GM12878 (cell line): ENCODE measurements around the gene GANAB. TPM values are rescaled to one million over a fixed set of nuclear protein-coding genes. Genes with fewer than 3 reads are reported as not detected.

ENCODE experiments used
- ATAC-seq: fragments of 200-7000 bp; cut with Tn5 transposase; 3 replicates; pipeline ENCODE4 v1.9.1; 2020; ENCODE audit warnings: mild to moderate bottlenecking, moderate library complexity
- BruUV-seq: library from RNA; stranded (reverse); fragments of 400-500 nt; replicated peaks from 2 replicates; lab custom pipeline; 2021; lab: Mats Ljungman, UMichigan
- CTCF ChIA-PET: fragments of 300-600 bp; sonication (Branson Sonifier 250); formaldehyde crosslinking; extraction: SDS; loops from one replicate; lab custom pipeline; 2021; ENCODE audit warnings: inconsistent platforms; lab: Yijun Ruan, JAX
- POLR2A ChIA-PET: fragments of 350-600 bp; formaldehyde crosslinking; extraction: SDS; loops from one replicate; lab custom pipeline; 2021; ENCODE audit warnings: inconsistent platforms; lab: Charles Lee
- RAD21 ChIA-PET: fragments of 300-600 bp; sonication (Branson Sonifier 250); formaldehyde crosslinking; loops from one replicate; lab custom pipeline; 2023; ENCODE audit warnings: antibody characterized with exemption; ENCODE audit not compliant: unreplicated experiment; lab: Charles Lee
- SMC1A ChIA-PET: fragments of 300-600 bp; sonication (Branson Sonifier 250); formaldehyde crosslinking; loops from one replicate; lab custom pipeline; 2023; ENCODE audit not compliant: unreplicated experiment, uncharacterized antibody; lab: Charles Lee
- DNase-seq: peaks from one replicate; pipeline ENCODE4 v3.0.0-alpha.2; 2011; ENCODE audit warnings: low read depth, low spot score
- FAIRE-seq: peaks from 3 replicates; lab custom pipeline; 2011; peaks lifted over from hg19 to GRCh38; lab: Jason Lieb, UNC
- H2AFZ ChIP-seq: 2 replicates; pipeline ENCODE4 v1.6.0; 2011; ENCODE audit warnings: low read depth, low read length, control low read depth; ENCODE audit not compliant: control insufficient read depth
- H3K27ac ChIP-seq: 2 replicates; pipeline ENCODE4 v1.5.1; 2011; ENCODE audit warnings: control low read depth; ENCODE audit not compliant: control insufficient read depth, insufficient read depth
- H3K27me3 ChIP-seq, 2 experiments: replicated peaks in 1 of 2; 2 replicates each; pipeline versions ENCODE4 v1.6.0 to v1.6.1; 2011; ENCODE audit warnings: low read length in 1 of 2; ENCODE audit not compliant: control insufficient read depth in 2 of 2, insufficient read depth in 2 of 2
- H3K36me3 ChIP-seq, 2 experiments: 2 replicates each; pipeline ENCODE4 v1.5.1; 2011; ENCODE audit warnings: low read length in 1 of 2; ENCODE audit not compliant: control insufficient read depth in 2 of 2, insufficient read depth in 2 of 2
- H3K4me1 ChIP-seq: 2 replicates; pipeline ENCODE4 v1.6.1; 2011; ENCODE audit warnings: mild to moderate bottlenecking, low read length, moderate library complexity, mixed read lengths; ENCODE audit not compliant: control insufficient read depth, insufficient read depth
- H3K4me2 ChIP-seq: 2 replicates; pipeline ENCODE4 v1.6.0; 2011; ENCODE audit warnings: control low read depth; ENCODE audit not compliant: control insufficient read depth, insufficient read depth
- H3K4me3 ChIP-seq: fragments of 200-600 bp; sonication (generic); 2 replicates; pipeline ENCODE4 v1.5.1; 2016
- H3K79me2 ChIP-seq: 2 replicates; pipeline ENCODE4 v1.6.0; 2011; ENCODE audit warnings: low read length; ENCODE audit not compliant: control insufficient read depth, insufficient read depth
- H3K9ac ChIP-seq: 2 replicates; pipeline ENCODE4 v1.8.0; 2011; ENCODE audit warnings: low read length, control low read depth, mixed read lengths; ENCODE audit not compliant: control insufficient read depth, insufficient read depth
- H3K9me3 ChIP-seq: replicated peaks from 3 replicates; pipeline ENCODE4 v1.5.1; 2011; ENCODE audit warnings: mild to moderate bottlenecking, low read length; ENCODE audit not compliant: control insufficient read depth, insufficient read depth
- H4K20me1 ChIP-seq: 2 replicates; pipeline ENCODE4 v1.6.0; 2011; ENCODE audit not compliant: control insufficient read depth, insufficient read depth
- BCL3 ChIP-seq: IDR thresholded peaks from 2 replicates; pipeline ENCODE4 v1.6.1; 2011; ENCODE audit warnings: borderline replicate concordance, low read depth, mild to moderate bottlenecking, moderate library complexity, low read length; ENCODE audit not compliant: insufficient read depth, poor library complexity, severe bottlenecking
- CBFB ChIP-seq: IDR thresholded peaks from 2 replicates; pipeline ENCODE4 v1.6.1; 2016; ENCODE audit warnings: antibody characterized with exemption, low read depth
- MEF2A ChIP-seq: IDR thresholded peaks from 2 replicates; pipeline ENCODE4 v1.6.1; 2011; ENCODE audit warnings: low read depth, mild to moderate bottlenecking, low read length, moderate library complexity; ENCODE audit not compliant: insufficient read depth
- NR2F1 ChIP-seq: fragments of 450-650 bp; conservative IDR thresholded peaks from 2 replicates; pipeline ENCODE4 v1.6.1; 2017; ENCODE audit warnings: mild to moderate bottlenecking
- NRF1 ChIP-seq: conservative IDR thresholded peaks from 2 replicates; pipeline ENCODE4 v1.6.1; 2011; ENCODE audit warnings: mild to moderate bottlenecking, low read depth, low read length, improper control_type of control experiment
- PBX3 ChIP-seq: IDR thresholded peaks from 2 replicates; pipeline ENCODE4 v1.6.1; 2011; ENCODE audit warnings: mild to moderate bottlenecking, low read depth, low read length, moderate library complexity; ENCODE audit not compliant: insufficient replicate concordance
- POLR2A ChIP-seq: IDR thresholded peaks from 2 replicates; pipeline ENCODE4 v1.6.1; 2011; ENCODE audit warnings: low read depth, mild to moderate bottlenecking, low read length
- RAD21 ChIP-seq: IDR thresholded peaks from 2 replicates; pipeline ENCODE4 v1.6.1; 2011; ENCODE audit warnings: mild to moderate bottlenecking, low read depth, low read length, moderate library complexity; ENCODE audit not compliant: insufficient read depth
- RELA ChIP-seq: fragments of 450-650 bp; IDR thresholded peaks from 2 replicates; pipeline ENCODE4 v1.8.0; 2014; ENCODE audit warnings: borderline replicate concordance; ENCODE audit not compliant: partially characterized antibody
- RUNX3 ChIP-seq: IDR thresholded peaks from 2 replicates; pipeline ENCODE4 v1.6.1; 2012; ENCODE audit warnings: low read length, inconsistent platforms
- SREBF1 ChIP-seq: IDR thresholded peaks from 2 replicates; pipeline ENCODE4 v1.6.1; 2012; ENCODE audit warnings: mild to moderate bottlenecking, low read length
- SREBF2 ChIP-seq: IDR thresholded peaks from 2 replicates; pipeline ENCODE4 v1.6.1; 2012; ENCODE audit warnings: mild to moderate bottlenecking, low read length
- SUZ12 ChIP-seq: fragments of 200-600 bp; sonication (generic); IDR thresholded peaks from one replicate; pipeline ENCODE4 v1.6.1; 2018; ENCODE audit warnings: antibody characterized with exemption, mild to moderate bottlenecking; ENCODE audit not compliant: unreplicated experiment
- ZBTB40 ChIP-seq: fragments of 450-650 bp; IDR thresholded peaks from 2 replicates; pipeline ENCODE4 v1.6.1; 2016; ENCODE audit warnings: mild to moderate bottlenecking, moderate library complexity, borderline replicate concordance
- ZNF274 ChIP-seq: IDR thresholded peaks from one replicate; pipeline ENCODE4 v1.8.0; 2011; ENCODE audit not compliant: insufficient read length, insufficient read depth
- WGBS: methylation state at CpG from one replicate; pipeline ENCODE4 v1.1.6; 2016; ENCODE audit warnings: low lambda C conversion rate; ENCODE audit not compliant: insufficient replicate concordance, insufficient coverage; ENCODE audit errors: missing lambda C conversion rate; 5-methylcytosine and 5-hydroxymethylcytosine counted together
- in situ Hi-C: fragments of 300-500 bp; cut with MboI; formaldehyde crosslinking; loops from 9 replicates; pipeline ENCODE4 v1.14.3; 2018; ENCODE audit warnings: mixed read lengths
- intact Hi-C: fragments of 100-400 bp; cut with micrococcal nuclease; formaldehyde crosslinking; loops from one replicate; pipeline ENCODE4 v1.14.2; 2022; ENCODE audit not compliant: unreplicated experiment
- polyA plus RNA-seq, 11 experiments: library from polyadenylated mRNA; depleted of rRNA in 4 of 11; unstranded in 6 of 11; stranded (reverse) in 5 of 11; fragments of >200 nt; fragmentation: Nextera tagmentation in 4 of 11; fragmentation: Illumina TruSeq in 1 of 11; extraction: Ambion mirVana in 4 of 11; extraction: Trizol in 1 of 11; gene quantifications; 1 replicate in 1 of 11; 2 replicates in 10 of 11; pipeline versions ENCODE4 v1.2.1 to v1.2.3, GENCODE V29; 2011 to 2016; ENCODE audit warnings: inconsistent platforms in 2 of 11, missing spikeins in 2 of 11, low read depth in 1 of 11
- total RNA-seq, 4 experiments: library from RNA; depleted of rRNA in 3 of 4; stranded (reverse); fragments of >200 nt in 3 of 4; fragmentation: Illumina TruSeq in 1 of 4; extraction: Trizol in 1 of 4; gene quantifications; 2 replicates each; pipeline versions ENCODE4 v1.2.1 to v1.2.3, GENCODE V29; 2013 to 2021

The GANAB gene
- total and polyA plus RNA-seq, 10 of the 15 experiments (the other 5 are each of a cell fraction or from before 2014, with no cell fraction given), result 4.5 to 175 (median 102) TPM

- peak overlapping the region; percentile 85 for H2AFZ ChIP-seq
- H3K4me3 ChIP-seq, result peak overlapping the region; percentile 94
- DNase-seq (no peak), ATAC-seq (peak; percentile 54), FAIRE-seq (no peak)
- intact Hi-C loops, result loop anchor here (5.0 kb wide), 1 partner anchor 60 kb away; the partner anchor contains the start of genes LBHD1 and UQCC3
- POLR2A ChIA-PET, result interaction anchor here (0.5 to 2.6 kb wide), 16 partner anchors 8 to 245 kb away, joined by 3 to 13 read pairs (median 5); partner anchors contain the start of genes B3GAT3, C11orf98, CSKMT and LBHD1
- no TSS peak for BruUV-seq
- CTCF ChIA-PET, result interaction anchor here (0.5 to 4.9 kb wide), 17 partner anchors 9 to 1067 kb away, joined by 3 to 41 read pairs (median 4); partner anchors contain the start of genes B3GAT3, MTA2, SLC3A2 and TUT1
- in situ Hi-C loops, result no loop called here
- H3K79me2 ChIP-seq, result peaks cover 16% of the 10 kb centered on the region
- H4K20me1 ChIP-seq, result no peaks in the 10 kb centered on the region
- RAD21 ChIA-PET, result interaction anchor here (0.8 to 2.1 kb wide), 9 partner anchors 10 to 242 kb away, joined by 3 to 9 read pairs (median 4); partner anchors contain the start of genes B3GAT3, C11orf98, CSKMT and MTA2
- under 1% methylated on average over 34 of the region's 34 CpGs for WGBS
- peak overlapping the region; percentile 97 for H3K4me2 ChIP-seq
- SMC1A ChIA-PET, result interaction anchor here (0.7 to 2.9 kb wide), 9 partner anchors 10 to 142 kb away, joined by 3 to 19 read pairs (median 4); partner anchors contain the start of genes B3GAT3, INTS5, MTA2 and TUT1
- H3K36me3 ChIP-seq, result no peaks in the 10 kb centered on the region; a peak in 1 of 4 replicates
- H3K9me3 ChIP-seq, result no peaks in the 10 kb centered on the region
- H3K9ac ChIP-seq, result peak overlapping the region; percentile 95
- H3K4me1 ChIP-seq, result peaks cover 14% of the 10 kb centered on the region
- H3K27me3 ChIP-seq, result no peaks in the 10 kb centered on the region
- H3K27ac ChIP-seq, result peak overlapping the region; percentile 81
- no peak for TF ChIP-seq NRF1
- peak; percentile 49 for TF ChIP-seq PBX3
- no peak for TF ChIP-seq RELA
- no peak for TF ChIP-seq SREBF1
- no peak for TF ChIP-seq MEF2A
- TF ChIP-seq RUNX3, result peak; percentile 45; the same call in 1 of the 2 replicates
- TF ChIP-seq SUZ12, result no peak
- no peak for TF ChIP-seq NR2F1
- TF ChIP-seq ZBTB40, result no peak; the same call in 1 of the 2 replicates
- no peak for TF ChIP-seq ZNF274
- no peak for TF ChIP-seq CBFB
- TF ChIP-seq SREBF2, result no peak
- peak; percentile 12; the same call in 1 of the 2 replicates for TF ChIP-seq POLR2A
- TF ChIP-seq RAD21, result no peak
- TF ChIP-seq BCL3, result no peak
Observed at GRCh38 chr11:62611705-62612365, 34.6 kb downstream of the GANAB start.
